Measurements from ENCODE around the gene FYCO1.

The FYCO1 gene

GRCh38 chr3:45937206-45938042, 58.2 kb downstream of the FYCO1 start:
- Histone ChIP-seq H3K27me3 (ENCODE audit: low read depth, low read length) (no peaks in the 10 kb centered on the region), H3K36me3 (replicated peaks; ENCODE audit: low read depth, low read length) (peaks cover 47% of the 10 kb centered on the region), H3K9ac (ENCODE audit: low read length) (no peak overlapping the region), H3K4me1 (ENCODE audit: low read length) (peaks cover 12% of the 10 kb centered on the region), H2AFZ (ENCODE audit: low read depth, low read length) (no peak overlapping the region), H4K20me1 (ENCODE audit: insufficient read depth, low read length) (no peaks in the 10 kb centered on the region; the same call in 1 of the 2 replicates), H3K27ac (ENCODE audit: low read length) (no peak overlapping the region), H3K4me2 (ENCODE audit: low read length) (no peak overlapping the region), H3K9me3 (ENCODE audit: insufficient read depth, low read length) (no peaks in the 10 kb centered on the region), H3K79me2 (ENCODE audit: low read length) (no peaks in the 10 kb centered on the region), H3K4me3 (ENCODE audit: low read length) (no peak overlapping the region)
- no peak for TF ChIP-seq EZH2phosphoT487 (IDR thresholded peaks at IDR 0.05; ENCODE audit: low read depth)
- no peak for TF ChIP-seq CTCF (IDR thresholded peaks at IDR 0.05; ENCODE audit: low read depth, low read length)

GRCh38 chr3:45936261-45936660, 59.4 kb downstream of the FYCO1 start:
- no peaks in the 10 kb centered on the region for H3K79me2 ChIP-seq (ENCODE audit: low read length)
- no peak overlapping the region for H3K9ac ChIP-seq (ENCODE audit: low read length)
- no peak overlapping the region for H3K27ac ChIP-seq (ENCODE audit: low read length)
- H3K27me3 ChIP-seq (ENCODE audit: low read depth, low read length): no peaks in the 10 kb centered on the region
- no peak for TF ChIP-seq EZH2phosphoT487 (IDR thresholded peaks at IDR 0.05; ENCODE audit: low read depth)
- no peak for TF ChIP-seq CTCF (IDR thresholded peaks at IDR 0.05; ENCODE audit: low read depth, low read length)
- H3K9me3 ChIP-seq (ENCODE audit: insufficient read depth, low read length): no peaks in the 10 kb centered on the region
- peaks cover 12% of the 10 kb centered on the region for H3K4me1 ChIP-seq (ENCODE audit: low read length)
- no peaks in the 10 kb centered on the region; the same call in 1 of the 2 replicates for H4K20me1 ChIP-seq (ENCODE audit: insufficient read depth, low read length)
- no peak overlapping the region for H2AFZ ChIP-seq (ENCODE audit: low read depth, low read length)
- H3K4me3 ChIP-seq (ENCODE audit: low read length): no peak overlapping the region
- no peak overlapping the region for H3K4me2 ChIP-seq (ENCODE audit: low read length)
- peaks cover 52% of the 10 kb centered on the region for H3K36me3 ChIP-seq (replicated peaks; ENCODE audit: low read depth, low read length)

- H3K4me1 ChIP-seq (ENCODE audit: low read length): no peaks in the 10 kb centered on the region
- no peak overlapping the region for H3K27ac ChIP-seq (ENCODE audit: low read length)
- H3K27me3 ChIP-seq (ENCODE audit: low read depth, low read length): no peaks in the 10 kb centered on the region
- no peaks in the 10 kb centered on the region for H3K79me2 ChIP-seq (ENCODE audit: low read length)
- H3K9ac ChIP-seq (ENCODE audit: low read length): no peak overlapping the region
- no peak for TF ChIP-seq CTCF (IDR thresholded peaks at IDR 0.05; ENCODE audit: low read depth, low read length)
- H3K4me3 ChIP-seq (ENCODE audit: low read length): no peak overlapping the region
- no peaks in the 10 kb centered on the region for H3K9me3 ChIP-seq (ENCODE audit: insufficient read depth, low read length)
- peaks cover 58% of the 10 kb centered on the region for H3K36me3 ChIP-seq (replicated peaks; ENCODE audit: low read depth, low read length)
- no peaks in the 10 kb centered on the region; the same call in none of the 2 replicates for H4K20me1 ChIP-seq (ENCODE audit: insufficient read depth, low read length)
- H3K4me2 ChIP-seq (ENCODE audit: low read length): no peak overlapping the region
- H2AFZ ChIP-seq (ENCODE audit: low read depth, low read length): no peak overlapping the region
These were observed 62.0 kb downstream of the FYCO1 start for GRCh38 chr3:45933591-45933990.

- H3K9ac ChIP-seq (ENCODE audit: low read length): no peak overlapping the region
- TF ChIP-seq CTCF (IDR thresholded peaks at IDR 0.05; ENCODE audit: low read depth, low read length): no peak
- no peak for TF ChIP-seq EZH2phosphoT487 (IDR thresholded peaks at IDR 0.05; ENCODE audit: low read depth)
These were observed 63.5 kb downstream of the FYCO1 start for GRCh38 chr3:45932112-45932511.

More at GRCh38 chr3:45932112-45932511, 63.5 kb downstream of the FYCO1 start:
- Histone ChIP-seq H3K79me2 (ENCODE audit: low read length) (no peaks in the 10 kb centered on the region), H3K9me3 (ENCODE audit: insufficient read depth, low read length) (no peaks in the 10 kb centered on the region), H2AFZ (ENCODE audit: low read depth, low read length) (no peak overlapping the region), H3K36me3 (replicated peaks; ENCODE audit: low read depth, low read length) (peaks cover 65% of the 10 kb centered on the region), H4K20me1 (ENCODE audit: insufficient read depth, low read length) (no peaks in the 10 kb centered on the region; the same call in none of the 2 replicates), H3K27ac (ENCODE audit: low read length) (no peak overlapping the region), H3K4me2 (ENCODE audit: low read length) (no peak overlapping the region), H3K4me3 (ENCODE audit: low read length) (no peak overlapping the region), H3K4me1 (ENCODE audit: low read length) (no peaks in the 10 kb centered on the region), H3K27me3 (ENCODE audit: low read depth, low read length) (no peaks in the 10 kb centered on the region)
